GM18858 (cell line): ENCODE data around the gene RNMT.

ENCODE experiments used
- ATAC-seq: cut with Tn5 transposase; IDR thresholded peaks from one replicate; pipeline ENCODE4 v1.9.1; 2021; ENCODE audit not compliant: unreplicated experiment

RNMT gene

GRCh38 chr18:13809531-13810255 is 83.2 kb downstream of the RNMT start:
- no peak for ATAC-seq

DNA sequence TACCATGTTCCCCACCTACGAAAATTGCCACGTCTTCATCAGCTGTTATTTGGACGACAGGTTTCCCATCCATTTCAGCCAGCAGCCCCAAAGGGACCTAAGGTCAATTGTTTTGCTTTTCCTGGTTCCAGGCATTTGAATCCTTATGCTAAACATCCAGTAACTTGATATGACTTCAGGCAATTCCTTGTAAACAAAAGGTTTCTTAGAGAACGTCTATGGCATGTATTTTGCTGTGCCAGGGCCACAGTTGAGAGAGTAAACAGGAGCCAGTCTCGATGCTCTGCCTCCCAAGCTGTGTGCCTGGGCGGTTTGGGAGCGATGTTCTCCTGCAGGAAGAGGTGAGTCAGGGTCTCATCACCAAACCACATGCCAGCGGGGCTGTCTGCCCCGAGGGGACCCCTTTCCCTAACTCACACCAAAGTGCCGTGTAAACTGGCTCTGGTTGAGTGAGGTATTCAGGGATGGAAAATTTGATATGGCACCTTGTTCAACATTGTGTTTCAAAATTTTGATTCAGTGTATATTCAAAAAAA is 84.5 kb downstream of the RNMT start:
- ATAC-seq = no peak

- ATAC-seq = no peak
These were observed 85.5 kb downstream of the RNMT start for GRCh38 chr18:13811993-13812392.

GRCh38 chr18:13813271-13813849 is 86.9 kb downstream of the RNMT start:
- ATAC-seq = peak; percentile 77
